ENCODE measurements around the gene BMPR2.
"Not testable (repeated sequence)": the region's sequence is repeated elsewhere in the genome, so short reads cannot be mapped to it uniquely, and the experiment has no call there.

GRCh38 chr2:202582846-202583245 lies 206.7 kb downstream of the BMPR2 start:
- not testable (repeated sequence) for TF ChIP-seq CTCF (optimal IDR thresholded peaks at IDR 0.05 in 1 of 3, IDR thresholded peaks at IDR 0.05 in 1 of 3, conservative IDR thresholded peaks at IDR 0.05 in 1 of 3; ENCODE audit: extremely low read depth in 1 of 3, insufficient read depth in 2 of 3, low read length in 3 of 3); EZH2 (IDR thresholded peaks at IDR 0.05; ENCODE audit: low read length)

Data from keratinocyte (primary cell).